GM13977 (cell line): ENCODE measurements around the gene TYW5.

Experiments
- DNase-seq: peaks from one replicate; pipeline ENCODE4 v3.0.0; 2012; ENCODE audit warnings: low spot score
- in situ Hi-C: fragments of 300-500 bp; cut with MboI; formaldehyde crosslinking; loops from one replicate; pipeline ENCODE4 v1.12.0; 2022; ENCODE audit warnings: low sequenced_read_pairs, low pct_unique_long_range_greater_than_20kb, mixed read lengths, inconsistent platforms; ENCODE audit not compliant: unreplicated experiment
- TF ChIP-seq, protein P1 (sequence below): IDR thresholded peaks from 2 replicates; pipeline ENCODE4 v1.5.1; 2012; ENCODE audit warnings: mild to moderate bottlenecking, control low read depth; ENCODE audit not compliant: insufficient read depth; ENCODE audit errors: extremely low read depth, missing control alignments

Gene TYW5

DNA sequence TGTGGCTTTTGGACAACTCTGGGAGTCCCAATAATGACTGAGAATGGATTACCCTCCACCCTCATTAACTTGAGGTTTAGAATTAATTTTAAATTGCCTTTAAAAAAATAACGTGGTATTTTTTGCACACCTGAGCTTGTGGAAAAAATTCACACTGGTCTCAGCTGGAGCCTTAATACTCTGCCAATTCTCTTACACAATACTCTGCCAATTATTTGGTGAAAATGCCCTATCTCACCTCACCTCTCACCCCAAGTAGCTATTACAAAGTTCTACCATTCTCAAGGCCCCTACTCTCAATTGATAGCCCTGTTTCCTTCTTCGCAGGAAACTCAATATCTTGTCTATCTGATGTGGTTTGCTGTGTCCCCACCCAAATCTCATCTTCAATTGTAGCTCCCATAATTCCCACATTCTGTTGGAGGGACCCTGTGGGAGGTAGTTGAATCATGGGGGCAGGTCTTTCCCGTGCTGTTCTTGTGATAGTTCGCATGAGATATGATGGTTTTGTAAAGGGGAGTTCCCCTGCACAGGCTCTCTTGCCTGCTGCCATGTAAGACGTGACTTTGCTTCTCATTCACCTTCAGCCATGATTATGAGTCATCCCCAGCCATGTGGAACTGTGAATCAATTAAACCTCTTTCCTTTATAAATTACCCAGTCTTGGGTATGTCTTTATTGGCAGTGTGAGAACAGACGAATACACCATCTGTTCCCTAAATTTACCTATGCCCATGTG, 71.6 kb downstream of the TYW5 start:
- TF ChIP-seq, protein P1, sequence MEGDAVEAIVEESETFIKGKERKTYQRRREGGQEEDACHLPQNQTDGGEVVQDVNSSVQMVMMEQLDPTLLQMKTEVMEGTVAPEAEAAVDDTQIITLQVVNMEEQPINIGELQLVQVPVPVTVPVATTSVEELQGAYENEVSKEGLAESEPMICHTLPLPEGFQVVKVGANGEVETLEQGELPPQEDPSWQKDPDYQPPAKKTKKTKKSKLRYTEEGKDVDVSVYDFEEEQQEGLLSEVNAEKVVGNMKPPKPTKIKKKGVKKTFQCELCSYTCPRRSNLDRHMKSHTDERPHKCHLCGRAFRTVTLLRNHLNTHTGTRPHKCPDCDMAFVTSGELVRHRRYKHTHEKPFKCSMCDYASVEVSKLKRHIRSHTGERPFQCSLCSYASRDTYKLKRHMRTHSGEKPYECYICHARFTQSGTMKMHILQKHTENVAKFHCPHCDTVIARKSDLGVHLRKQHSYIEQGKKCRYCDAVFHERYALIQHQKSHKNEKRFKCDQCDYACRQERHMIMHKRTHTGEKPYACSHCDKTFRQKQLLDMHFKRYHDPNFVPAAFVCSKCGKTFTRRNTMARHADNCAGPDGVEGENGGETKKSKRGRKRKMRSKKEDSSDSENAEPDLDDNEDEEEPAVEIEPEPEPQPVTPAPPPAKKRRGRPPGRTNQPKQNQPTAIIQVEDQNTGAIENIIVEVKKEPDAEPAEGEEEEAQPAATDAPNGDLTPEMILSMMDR, result no peak
- in situ Hi-C loops, result no loop called here

DNA sequence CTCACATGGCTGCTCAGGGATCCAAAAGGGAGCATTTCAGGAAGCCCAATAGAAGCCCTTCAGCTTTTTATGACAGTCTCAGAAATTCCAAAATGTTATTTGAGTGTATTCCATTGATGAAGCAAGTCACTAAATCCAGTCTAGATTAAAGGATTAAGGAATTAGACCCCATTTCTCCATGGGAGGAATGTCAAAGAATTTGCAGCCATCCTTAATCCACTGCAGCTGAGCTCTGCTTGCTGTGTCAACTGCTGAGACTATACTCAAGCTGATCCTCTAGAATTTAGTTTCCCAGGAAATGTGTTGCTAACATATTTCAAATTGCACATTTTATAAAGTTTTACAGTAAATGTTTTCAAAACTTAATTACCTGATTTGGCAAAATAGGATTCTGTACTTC, 72.6 kb downstream of the TYW5 start:
- no peak for DNase-seq
- TF ChIP-seq, protein P1, result no peak
- in situ Hi-C loops, result no loop called here

More for the DNA sequence above, 71.6 kb downstream of the TYW5 start:
- DNase-seq, result no peak
